Astrocyte (in vitro differentiated cells and primary cell): ENCODE results near the gene LMO7.

Experiments used
- CTCF ChIP-seq: IDR thresholded peaks from 2 replicates; pipeline ENCODE4 v1.5.1; 2011; ENCODE audit warnings: low read depth, mild to moderate bottlenecking, inconsistent platforms, low read length, moderate library complexity; ENCODE audit not compliant: insufficient read depth
- EZH2 ChIP-seq: IDR thresholded peaks from 2 replicates; pipeline ENCODE4 v1.6.1; 2012; ENCODE audit warnings: mild to moderate bottlenecking, low read length, inconsistent platforms; ENCODE audit not compliant: insufficient read depth

GRCh38 chr13:75787249-75787928, 151.3 kb downstream of the LMO7 start:
- TF ChIP-seq CTCF: no peak
- TF ChIP-seq EZH2: no peak
